ENCODE data around the gene OXLD1. TPM values are rescaled to one million over a fixed set of nuclear protein-coding genes. Genes with fewer than 3 reads are reported as not detected.

The OXLD1 gene
- total RNA-seq, 1 donor from 2014 or later, result 35.1 TPM

DNA sequence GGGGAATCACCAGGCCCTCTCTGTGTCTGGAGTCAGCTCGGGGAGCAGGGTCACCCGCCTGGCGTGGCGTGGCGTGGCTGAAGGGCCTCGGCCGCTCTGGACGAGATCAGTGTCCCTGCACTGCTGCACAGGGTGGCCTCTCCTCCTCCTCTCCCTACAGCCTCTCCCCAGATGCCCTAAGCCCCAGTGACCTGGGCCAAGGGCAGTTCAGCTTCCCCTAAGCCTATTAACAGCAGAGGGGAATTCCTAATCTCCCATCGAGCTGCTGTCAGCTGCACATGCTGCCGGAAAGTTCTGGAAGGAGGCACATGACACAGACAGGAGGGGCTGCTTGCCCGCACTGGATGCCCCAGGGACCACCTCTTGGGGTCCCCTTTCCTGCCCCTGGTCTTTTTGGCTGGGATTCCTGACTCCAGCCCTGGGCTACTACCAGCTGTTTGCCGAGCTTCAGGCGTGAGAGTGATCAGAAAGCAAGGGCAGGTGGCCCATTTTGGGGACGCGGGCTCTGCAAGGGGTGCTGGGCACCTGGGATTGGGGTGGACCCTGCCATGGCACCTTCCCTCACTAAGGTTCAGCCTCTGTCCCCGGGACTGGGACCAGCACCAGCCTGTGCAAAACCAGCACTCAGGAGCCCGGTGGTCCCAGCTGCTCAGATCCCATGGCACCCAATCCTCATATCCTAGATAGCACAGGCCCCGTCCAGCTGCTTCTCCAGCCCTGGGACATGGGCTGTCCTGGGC lies 10.9 kb downstream of the OXLD1 start:
- DNase-seq (ENCODE audit: extremely low read depth, low read depth, low spot score), result no peak

- no peak for DNase-seq (ENCODE audit: extremely low read depth, low read depth, low spot score)
These were observed 13.3 kb downstream of the OXLD1 start for GRCh38 chr17:81652906-81653771.

GRCh38 chr17:81651692-81652091 lies 14.7 kb downstream of the OXLD1 start:
- DNase-seq (ENCODE audit: extremely low read depth, low read depth, low spot score), result no peak

DNA sequence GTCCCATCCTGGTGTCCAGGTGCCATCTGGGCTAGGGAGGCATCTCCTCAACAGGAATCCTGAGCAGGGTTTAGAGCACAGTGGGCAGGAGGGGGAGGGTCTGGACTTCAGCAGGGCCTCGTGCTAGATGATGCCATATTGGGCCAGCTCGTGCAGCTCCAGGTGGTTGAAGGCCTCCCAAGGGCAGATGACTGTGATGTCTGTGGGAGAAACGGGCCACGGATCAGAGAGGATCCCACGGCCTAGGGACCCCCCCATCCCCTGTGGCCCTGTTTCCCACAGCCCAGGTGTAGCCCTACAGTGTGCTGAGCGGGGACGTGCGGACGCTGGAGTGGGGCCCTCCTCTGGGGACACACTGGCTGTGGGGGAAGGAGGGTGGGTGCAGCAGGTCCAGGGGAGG lies 15.5 kb downstream of the OXLD1 start:
- DNase-seq (ENCODE audit: extremely low read depth, low read depth, low spot score), result no peak

DNA sequence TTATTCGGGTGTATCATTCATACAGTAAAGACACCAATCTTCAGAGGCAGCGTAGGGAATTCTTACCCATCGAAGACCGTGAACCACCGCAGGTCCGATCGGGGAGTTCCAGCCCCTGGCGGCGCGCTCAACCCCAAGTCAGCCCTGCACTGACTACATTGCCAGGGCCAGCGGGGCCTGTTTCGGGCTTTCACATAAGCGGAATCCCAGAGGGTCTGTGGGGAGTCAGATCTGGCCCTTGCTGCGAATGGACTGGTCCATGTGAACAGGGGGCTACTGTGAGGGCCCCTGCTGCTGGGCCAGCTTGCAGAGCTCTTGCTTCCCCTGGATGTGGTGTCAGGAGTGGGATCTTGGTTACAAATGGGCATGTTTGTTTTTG lies 17.7 kb downstream of the OXLD1 start:
- DNase-seq (ENCODE audit: extremely low read depth, low read depth, low spot score), result no peak

DNA sequence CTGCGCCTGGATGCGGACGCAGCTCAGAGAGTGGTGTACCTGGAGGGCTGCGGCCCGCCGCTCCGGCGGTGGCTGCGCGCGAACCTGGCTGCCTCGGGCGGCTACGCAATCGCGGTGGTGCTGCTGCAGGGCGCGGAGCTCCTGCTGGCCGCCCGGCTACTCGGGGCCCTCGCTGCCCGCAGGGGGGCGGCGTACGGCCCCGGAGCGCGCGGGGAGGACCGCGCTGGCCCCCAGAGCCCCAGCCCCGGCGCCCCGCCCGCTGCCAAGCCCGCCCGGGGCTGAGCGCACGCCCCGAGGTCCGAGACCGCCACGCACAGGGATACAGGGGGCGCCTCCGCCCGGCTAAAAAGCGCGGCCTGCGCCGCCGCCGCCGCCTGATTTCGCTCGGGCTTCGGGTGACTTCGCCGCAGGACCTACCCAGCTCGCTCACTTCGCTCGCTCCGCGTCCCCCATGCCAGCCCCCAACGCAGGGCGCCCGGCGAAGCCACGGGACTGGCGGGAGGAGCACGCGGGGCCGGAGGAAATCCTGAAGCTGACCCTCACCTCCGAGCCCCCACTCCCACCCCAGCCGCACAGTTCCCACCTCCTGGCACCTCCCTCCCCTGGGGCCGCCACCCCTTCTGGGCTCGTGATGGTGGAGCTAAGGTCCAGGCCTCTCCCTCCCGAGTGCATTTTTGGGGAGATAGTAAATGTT lies 18.2 kb downstream of the OXLD1 start:
- no peak for DNase-seq (ENCODE audit: extremely low read depth, low read depth, low spot score)

DNA sequence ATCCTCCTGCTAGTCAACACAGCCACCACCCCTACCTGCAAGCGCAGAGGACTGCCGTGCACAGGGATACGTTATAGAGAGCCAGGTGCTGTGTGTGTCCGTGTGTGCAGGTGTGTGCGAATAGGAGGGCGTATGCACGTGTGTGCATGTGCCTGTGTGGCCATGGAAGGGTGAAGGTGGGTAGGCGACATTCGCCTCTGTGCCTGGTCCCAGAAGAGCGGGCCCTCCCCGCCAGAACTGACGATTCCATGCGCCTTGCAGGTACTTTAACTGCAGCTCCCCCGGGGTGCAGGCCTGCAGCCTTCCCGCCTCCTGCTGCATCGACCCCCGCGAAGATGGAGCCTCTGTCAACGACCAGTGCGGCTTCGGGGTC lies 18.8 kb downstream of the OXLD1 start:
- no peak for DNase-seq (ENCODE audit: extremely low read depth, low read depth, low spot score)

GRCh38 chr17:81646869-81647600 lies 19.4 kb downstream of the OXLD1 start:
- DNase-seq (ENCODE audit: extremely low read depth, low read depth, low spot score), result no peak

- no peak for DNase-seq (ENCODE audit: extremely low read depth, low read depth, low spot score)
These were observed 21.1 kb downstream of the OXLD1 start for GRCh38 chr17:81644976-81645952.

GRCh38 chr17:81644496-81644895 lies 21.9 kb downstream of the OXLD1 start:
- DNase-seq (ENCODE audit: extremely low read depth, low read depth, low spot score), result no peak

DNA sequence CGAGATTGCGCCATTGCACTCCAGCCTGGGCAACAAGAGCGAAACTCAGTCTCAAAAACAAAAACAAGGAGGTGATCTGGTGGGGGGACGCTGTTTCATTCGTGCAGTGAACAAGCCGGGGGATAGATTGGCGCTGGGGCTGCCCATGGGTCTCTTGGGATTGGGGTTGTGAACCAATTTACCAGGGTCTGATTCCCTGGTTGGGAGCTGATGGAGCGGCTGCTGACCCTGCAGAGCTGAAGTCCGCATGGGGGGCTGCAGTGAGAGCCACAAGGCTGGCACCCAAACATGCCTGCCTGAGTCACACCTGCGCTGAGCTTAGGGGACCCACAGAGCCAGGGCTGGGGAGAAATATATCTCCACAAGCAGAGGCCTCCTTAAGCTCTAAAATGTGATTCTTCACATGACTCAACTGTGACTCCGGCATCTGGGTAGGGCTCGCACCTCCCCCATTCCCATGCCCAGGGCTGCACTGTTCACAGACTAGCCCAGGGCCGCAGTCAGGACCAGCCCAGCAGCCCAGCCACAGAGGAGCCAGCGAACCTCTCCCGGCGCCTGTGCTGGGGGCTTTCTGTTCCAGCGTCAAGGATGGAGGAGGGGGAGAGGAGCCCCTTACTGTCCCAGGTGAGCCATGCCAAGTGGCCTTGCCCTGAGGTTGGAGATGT lies 24.4 kb downstream of the OXLD1 start:
- no peak for DNase-seq (ENCODE audit: extremely low read depth, low read depth, low spot score)

- no peak for DNase-seq (ENCODE audit: extremely low read depth, low read depth, low spot score)
These were observed 26.4 kb downstream of the OXLD1 start for GRCh38 chr17:81640011-81640410.

GRCh38 chr17:81638683-81639082 lies 27.7 kb downstream of the OXLD1 start:
- DNase-seq (ENCODE audit: extremely low read depth, low read depth, low spot score), result no peak

DNA sequence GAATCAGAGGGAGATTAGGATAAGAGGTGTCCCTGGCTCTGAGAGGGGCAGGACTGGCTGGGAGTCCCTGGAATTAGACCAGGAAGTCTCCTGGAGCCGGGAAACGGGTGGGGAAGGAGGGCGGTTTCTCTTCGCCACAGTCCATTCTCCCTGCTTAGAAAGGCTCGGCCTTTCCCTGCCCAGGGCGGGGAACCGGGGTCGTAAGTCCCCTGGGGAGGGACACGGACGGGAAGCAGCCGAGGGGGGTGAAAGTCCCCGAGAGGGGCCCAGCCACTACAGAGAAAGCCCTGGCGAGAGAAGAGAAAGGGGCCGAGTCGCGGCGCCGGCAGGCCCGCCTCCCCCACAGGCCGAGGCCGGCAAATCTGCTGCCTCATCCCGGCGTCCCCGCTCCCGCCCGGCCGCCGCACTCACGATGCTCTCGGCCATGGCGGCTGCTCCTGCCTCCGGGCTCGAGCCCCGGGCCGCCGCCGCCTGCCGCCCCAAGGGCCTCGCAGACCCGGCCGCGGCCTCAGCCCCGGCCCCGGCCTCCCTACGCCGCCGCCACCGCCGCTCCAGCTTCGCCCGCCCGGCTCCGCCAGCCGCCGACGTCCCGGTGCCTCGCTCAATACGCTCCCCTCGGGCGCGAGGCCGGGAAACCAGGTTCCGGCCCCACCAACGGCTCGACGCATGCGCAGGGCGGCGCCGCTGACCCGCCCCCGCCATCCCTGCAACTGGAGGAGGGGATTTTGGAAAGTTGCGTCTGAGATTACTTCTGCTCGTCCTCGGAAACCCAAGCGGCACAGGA lies 29.7 kb downstream of the OXLD1 start, which contains the start of the genes NPLOC4 and TSPAN10:
Gene NPLOC4 (minus strand): TSS at position 608 of the 784 bp plus-strand sequence. CDS start 182 bp downstream, at position 426.
Gene TSPAN10 (plus strand): TSS at position 692 of the 784 bp plus-strand sequence. CDS start 5,217 bp downstream, outside the sequence.
- peak; percentile 9 for DNase-seq (ENCODE audit: extremely low read depth, low read depth, low spot score)

DNA sequence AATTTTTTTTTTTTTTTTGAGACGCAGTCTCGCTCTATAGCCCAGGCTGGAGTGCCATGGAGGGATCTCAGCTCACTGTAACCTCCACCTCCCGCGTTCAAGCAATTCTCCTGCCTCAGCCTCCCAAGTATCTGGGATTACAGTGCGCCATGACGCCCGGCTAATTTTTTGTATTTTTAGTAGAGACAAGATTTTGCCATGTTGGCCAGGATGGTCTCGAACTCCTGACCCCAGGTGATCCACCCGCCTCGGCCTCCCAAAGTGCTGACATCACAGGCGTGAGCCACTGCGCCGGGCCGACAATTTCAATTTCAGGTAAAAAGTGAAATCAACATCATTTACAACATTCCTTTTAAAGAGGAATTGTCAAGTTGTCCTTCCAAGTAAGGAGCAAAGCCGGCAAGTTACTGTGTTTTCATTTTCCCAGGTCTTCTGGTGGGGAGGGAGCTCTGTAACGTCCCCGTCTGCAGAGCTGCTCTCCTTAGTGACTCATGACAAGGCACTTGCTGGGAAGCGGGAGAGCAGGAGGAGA lies 30.4 kb downstream of the OXLD1 start:
- DNase-seq (ENCODE audit: extremely low read depth, low read depth, low spot score), result no peak

- DNase-seq (ENCODE audit: extremely low read depth, low read depth, low spot score), result no peak
These were observed 31.0 kb downstream of the OXLD1 start for GRCh38 chr17:81635431-81635830.

DNA sequence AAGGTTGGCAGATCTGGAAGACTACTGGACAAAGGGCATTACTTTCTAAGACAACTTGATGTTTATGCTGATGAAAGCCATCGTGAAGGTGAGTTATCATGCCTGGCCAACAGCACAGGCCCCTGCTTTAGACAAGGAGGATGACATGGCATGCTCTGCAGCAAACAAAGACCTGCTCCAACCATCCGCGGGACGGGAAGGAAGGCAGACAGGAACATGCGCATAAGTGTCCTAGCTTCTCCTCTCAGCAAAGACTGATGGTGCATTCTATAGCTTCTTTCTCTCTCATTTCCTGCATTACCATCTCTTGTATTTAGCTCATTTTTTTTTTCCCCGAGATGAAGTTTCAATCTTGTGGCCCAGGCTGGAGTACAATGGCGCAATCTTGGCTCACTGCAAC lies 34.9 kb downstream of the OXLD1 start:
- no peak for DNase-seq (ENCODE audit: extremely low read depth, low read depth, low spot score)

DNA sequence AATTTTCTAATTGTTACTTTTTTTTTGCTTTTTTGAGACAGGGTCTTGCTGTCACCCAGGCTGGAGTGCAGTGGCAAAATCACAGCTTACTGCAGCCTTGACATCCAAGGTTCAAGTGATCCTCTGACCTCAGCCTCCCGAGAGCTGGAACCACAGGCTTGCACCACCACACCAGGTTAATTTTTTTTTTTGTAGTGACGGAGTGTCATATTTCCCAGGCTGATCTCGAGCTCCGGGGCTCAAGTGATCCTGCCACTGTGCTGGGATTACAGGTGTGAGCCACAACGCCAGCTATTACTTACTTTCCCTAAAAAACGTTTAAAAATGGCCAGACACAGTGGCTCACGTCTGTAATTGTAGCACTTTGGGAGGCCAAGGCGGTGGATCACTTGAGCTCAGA lies 36.1 kb downstream of the OXLD1 start:
- DNase-seq (ENCODE audit: extremely low read depth, low read depth, low spot score), result no peak
